ENCODE measurements around the gene FOXC1.

Gene FOXC1

DNA sequence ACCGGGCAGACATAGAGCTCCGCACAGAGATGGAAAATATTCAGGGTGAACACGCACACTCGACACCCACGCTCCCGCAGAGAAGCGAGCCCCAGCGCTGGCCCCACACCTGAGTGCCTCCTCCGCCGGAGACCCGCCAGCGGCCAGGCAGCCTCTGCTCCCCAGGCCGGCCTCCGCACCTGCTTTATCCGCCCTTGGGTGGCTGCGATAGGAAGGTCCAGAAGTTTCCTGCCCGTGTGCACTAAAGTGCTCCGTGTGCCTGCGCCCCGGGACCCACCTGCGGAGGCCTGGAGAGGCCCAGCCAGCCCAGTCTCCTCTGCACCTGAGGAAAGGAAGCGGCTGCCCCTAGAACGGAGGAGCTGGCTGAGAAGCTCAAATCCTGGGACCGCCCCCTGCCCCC lies 10.8 kb upstream of the FOXC1 start:
- Histone ChIP-seq H3K27ac (no peak overlapping the region), H3K4me3 (no peak overlapping the region)
- DNase-seq (ENCODE audit: low spot score) = peak; percentile 69
- TF ChIP-seq, protein P1, sequence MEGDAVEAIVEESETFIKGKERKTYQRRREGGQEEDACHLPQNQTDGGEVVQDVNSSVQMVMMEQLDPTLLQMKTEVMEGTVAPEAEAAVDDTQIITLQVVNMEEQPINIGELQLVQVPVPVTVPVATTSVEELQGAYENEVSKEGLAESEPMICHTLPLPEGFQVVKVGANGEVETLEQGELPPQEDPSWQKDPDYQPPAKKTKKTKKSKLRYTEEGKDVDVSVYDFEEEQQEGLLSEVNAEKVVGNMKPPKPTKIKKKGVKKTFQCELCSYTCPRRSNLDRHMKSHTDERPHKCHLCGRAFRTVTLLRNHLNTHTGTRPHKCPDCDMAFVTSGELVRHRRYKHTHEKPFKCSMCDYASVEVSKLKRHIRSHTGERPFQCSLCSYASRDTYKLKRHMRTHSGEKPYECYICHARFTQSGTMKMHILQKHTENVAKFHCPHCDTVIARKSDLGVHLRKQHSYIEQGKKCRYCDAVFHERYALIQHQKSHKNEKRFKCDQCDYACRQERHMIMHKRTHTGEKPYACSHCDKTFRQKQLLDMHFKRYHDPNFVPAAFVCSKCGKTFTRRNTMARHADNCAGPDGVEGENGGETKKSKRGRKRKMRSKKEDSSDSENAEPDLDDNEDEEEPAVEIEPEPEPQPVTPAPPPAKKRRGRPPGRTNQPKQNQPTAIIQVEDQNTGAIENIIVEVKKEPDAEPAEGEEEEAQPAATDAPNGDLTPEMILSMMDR (IDR thresholded peaks at IDR 0.05) = no peak

DNA sequence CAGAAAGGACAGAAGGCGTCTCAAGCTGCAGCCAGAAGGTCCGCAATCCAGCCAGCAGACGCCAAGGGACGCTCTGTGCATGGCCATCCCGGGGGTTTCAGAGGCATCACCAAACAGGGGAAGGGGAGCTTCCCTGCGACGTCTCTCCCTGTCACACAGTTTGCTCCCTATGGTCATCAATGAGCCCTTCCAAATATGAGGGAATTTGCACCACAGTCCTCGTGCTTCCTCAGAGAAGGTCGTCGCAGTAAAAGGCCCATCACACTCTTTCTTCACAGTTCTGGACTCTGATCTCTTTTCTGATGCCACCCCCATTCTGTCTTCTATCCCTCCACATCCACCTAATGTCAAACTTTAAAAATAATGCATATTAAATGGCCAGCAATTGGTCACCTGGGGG lies 10.2 kb upstream of the FOXC1 start:
- no peak for DNase-seq (ENCODE audit: low spot score)
- Histone ChIP-seq H3K4me3 (no peak overlapping the region), H3K27ac (no peak overlapping the region)
- TF ChIP-seq, protein P1 (IDR thresholded peaks at IDR 0.05) = no peak

DNA sequence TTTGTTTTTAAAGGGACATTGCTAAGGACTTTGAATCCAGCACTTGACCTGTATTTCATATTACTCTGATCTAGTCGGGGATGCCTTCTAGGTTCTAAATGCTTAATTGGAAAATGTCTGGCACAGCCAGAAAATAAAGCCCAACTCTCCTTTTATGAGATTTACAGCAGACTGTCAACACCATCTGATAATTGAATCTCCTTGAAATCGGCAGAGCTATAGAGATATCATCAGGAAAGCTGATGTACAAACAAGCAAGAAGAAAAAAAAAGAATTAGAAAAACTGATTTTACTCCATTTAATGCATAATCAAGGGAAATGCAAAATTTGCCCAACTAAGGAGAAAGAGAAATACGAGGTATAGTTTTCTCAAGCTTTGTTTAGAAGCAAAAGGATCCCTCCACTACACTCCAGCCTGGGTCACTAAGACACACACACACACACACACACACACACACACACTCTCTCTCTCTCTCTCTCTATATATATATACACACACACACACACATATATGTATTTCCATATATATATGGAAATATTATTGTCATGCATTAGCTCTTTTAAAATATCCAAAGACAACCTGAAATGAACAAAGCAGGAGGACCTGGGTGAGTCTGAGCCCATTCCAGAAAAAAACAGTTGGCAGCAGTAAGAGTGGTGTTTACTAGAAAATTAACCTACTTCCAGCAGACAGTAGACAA lies 9.5 kb upstream of the FOXC1 start:
- no peak for DNase-seq (ENCODE audit: low spot score)
- no peak overlapping the region for H3K4me3 ChIP-seq
- TF ChIP-seq, protein P1 (IDR thresholded peaks at IDR 0.05) = no peak
- H3K27ac ChIP-seq = no peak overlapping the region

DNA sequence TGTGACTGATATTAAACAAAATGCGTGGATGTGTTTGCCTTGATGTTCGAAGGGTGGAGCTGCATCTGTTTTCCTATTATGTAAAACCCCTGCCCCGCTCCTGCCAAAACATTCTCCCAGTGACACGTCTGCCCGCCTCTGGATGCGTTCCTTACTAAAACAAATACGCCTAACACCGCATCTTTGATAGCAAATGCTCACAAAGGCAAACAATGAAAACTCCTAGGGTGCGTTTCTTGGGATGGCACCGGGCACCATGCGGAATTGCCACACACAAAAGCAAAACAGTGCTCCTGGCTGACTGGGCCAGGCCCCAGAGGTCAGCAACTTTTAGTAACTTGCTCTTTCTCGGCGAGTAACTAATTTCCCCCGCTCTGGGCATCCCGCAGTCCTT lies 9.0 kb upstream of the FOXC1 start:
- Histone ChIP-seq H3K27ac (no peak overlapping the region), H3K4me3 (no peak overlapping the region)
- no peak for DNase-seq (ENCODE audit: low spot score)
- TF ChIP-seq, protein P1 (IDR thresholded peaks at IDR 0.05) = no peak

DNA sequence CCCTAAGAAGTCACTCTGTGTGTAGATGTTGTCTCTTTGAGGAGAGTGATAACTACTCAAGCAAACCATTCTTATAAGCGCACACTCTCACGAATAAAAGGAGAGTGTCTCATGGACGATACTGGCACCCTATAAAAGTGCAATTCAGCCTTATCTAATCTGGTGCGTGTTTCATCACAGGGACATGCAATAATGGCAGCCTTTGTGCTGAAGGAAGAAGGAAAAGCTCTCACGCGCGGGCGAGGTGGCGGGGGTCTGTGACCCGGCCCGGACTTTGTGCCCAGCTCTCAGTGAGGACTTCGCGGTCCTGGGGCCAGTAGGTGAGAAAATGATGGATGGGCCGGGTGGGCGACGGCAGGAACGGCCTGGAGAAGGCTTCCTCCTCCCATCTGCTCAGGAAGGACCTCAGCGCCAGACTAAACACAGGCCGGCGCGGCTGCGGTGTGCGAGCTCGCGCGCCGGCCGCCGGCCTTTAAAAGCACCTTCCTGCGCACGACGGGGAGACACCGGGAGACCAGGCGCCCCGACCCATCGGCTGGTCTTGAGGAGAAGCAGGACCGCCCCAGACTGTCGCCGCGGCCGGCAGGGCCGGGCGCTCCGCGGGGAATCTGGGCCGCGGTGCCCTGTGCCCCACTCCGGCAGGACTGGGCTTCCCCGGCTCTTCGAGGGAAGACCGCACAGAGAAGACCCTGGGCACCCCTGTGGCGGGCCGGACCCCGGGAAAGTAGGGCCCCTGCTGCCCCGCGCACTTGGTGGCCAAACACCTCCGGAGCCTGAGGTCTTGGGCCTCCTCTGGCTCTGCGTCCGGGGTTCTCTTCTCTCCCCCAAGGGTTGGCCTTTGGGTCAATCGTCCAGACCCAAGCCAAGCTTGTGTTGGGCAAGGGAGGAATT lies 8.3 kb upstream of the FOXC1 start:
- DNase-seq (ENCODE audit: low spot score) = peak; percentile 46
- TF ChIP-seq, protein P1 (IDR thresholded peaks at IDR 0.05) = no peak

DNA sequence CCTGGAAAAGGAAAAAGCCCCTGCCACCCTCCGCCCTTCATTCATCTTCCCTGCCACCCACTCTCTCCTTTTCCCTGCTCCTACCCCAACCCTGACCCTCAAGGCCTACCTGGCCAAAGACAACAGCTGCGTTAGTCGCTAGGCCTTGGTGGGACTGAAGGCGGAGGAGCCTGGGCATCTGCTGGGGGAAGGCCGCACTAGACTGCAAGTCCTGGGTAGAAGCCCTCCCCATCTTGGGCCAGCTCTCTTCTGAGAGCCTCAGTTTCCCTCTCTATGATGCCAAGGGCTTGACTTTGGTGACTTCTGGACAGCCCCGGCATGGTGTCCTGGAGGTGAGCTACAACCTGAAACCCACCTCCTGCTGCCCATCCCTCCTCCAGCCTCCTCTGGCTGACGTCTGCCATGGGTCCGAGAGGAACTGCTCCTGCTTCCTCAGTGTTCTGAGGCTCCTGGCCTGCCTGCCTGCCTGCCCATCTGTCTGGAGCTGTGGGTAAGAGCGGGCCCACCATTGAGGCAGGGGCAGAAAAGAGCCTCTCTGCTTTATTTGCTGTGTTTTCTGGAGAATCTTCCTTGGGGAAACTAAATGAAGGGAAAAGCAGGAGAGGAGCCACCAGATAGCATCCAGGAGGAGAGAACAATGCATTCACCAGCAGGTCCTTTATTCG lies 7.5 kb upstream of the FOXC1 start:
- TF ChIP-seq, protein P1 (IDR thresholded peaks at IDR 0.05) = no peak
- Histone ChIP-seq H3K4me3 (no peak overlapping the region), H3K27ac (no peak overlapping the region)
- peak; percentile 68 for DNase-seq (ENCODE audit: low spot score)

More for the DNA sequence above, 8.3 kb upstream of the FOXC1 start:
- Histone ChIP-seq H3K4me3 (no peak overlapping the region), H3K27ac (no peak overlapping the region)
